ENCODE results near the gene PLS3.

- no peak for TF ChIP-seq CTCF (conservative IDR thresholded peaks at IDR 0.05 in 1 of 2, IDR thresholded peaks at IDR 0.05 in 1 of 2; ENCODE audit: extremely low read depth in 1 of 2, insufficient read depth in 1 of 2, low read depth in 1 of 2, low read length in 2 of 2)
- TF ChIP-seq EZH2 (IDR thresholded peaks at IDR 0.05; ENCODE audit: borderline replicate concordance, low read length) = no peak
Observed at GRCh38 chrX:115649461-115650063, 88.6 kb downstream of the PLS3 start.

Measured in mammary epithelial cell (primary cell).